Activated CD4-positive, alpha-beta T cell treated with anti-CD3 and anti-CD28 coated beads for 48 hours (primary cell): ENCODE results near the gene GYG2.
"Not testable (repeated sequence)": the region's sequence is repeated elsewhere in the genome, so short reads cannot be mapped to it uniquely, and the experiment has no call there.

ENCODE experiments used
- DNase-seq: peaks from one replicate; pipeline ENCODE4 v3.0.0-alpha.2; 2020

Gene GYG2

DNA sequence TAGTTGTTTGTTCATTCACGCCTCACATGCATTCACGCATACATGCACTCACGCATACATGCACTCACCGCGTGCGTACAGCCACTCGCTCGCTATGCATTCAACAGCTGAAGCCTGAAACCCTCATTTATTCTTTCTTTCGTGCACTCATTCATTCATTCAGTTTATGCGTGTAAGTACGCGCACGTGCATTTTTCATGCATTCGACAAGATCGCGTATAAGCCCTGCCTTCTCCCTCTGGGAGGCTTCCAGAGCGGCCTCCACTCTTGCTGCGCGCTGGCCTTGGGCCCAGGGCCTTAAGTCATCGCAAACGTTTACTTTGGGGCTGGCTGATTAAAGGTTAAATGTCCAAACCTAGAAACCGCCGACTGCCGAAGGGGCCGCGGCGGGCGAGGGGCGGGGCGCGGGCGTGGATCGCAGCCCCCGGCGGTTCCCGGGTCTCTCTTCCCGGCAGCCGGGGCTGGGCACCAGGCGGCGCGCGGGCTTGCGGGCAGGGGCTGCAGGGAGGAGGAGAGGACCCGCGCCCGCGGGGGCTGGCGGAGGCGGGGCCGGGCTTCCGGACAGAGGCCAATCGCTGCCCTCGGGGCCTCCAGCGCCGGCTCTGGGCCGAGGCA, at the start of gene GYG2:
GYG2 (plus strand) TSS at position 587 of the 615 bp plus-strand sequence. CDS start 1,259 bp downstream, outside the sequence.
- DNase-seq = no peak

- not testable (repeated sequence) for DNase-seq
Measured at GRCh38 chrX:2780472-2781225, 48.1 kb upstream of the GYG2 start.

GRCh38 chrX:2781226-2781571, 47.5 kb upstream of the GYG2 start:
- no peak for DNase-seq

- DNase-seq = no peak
Measured at GRCh38 chrX:2781698-2782097, 47.0 kb upstream of the GYG2 start.

DNA sequence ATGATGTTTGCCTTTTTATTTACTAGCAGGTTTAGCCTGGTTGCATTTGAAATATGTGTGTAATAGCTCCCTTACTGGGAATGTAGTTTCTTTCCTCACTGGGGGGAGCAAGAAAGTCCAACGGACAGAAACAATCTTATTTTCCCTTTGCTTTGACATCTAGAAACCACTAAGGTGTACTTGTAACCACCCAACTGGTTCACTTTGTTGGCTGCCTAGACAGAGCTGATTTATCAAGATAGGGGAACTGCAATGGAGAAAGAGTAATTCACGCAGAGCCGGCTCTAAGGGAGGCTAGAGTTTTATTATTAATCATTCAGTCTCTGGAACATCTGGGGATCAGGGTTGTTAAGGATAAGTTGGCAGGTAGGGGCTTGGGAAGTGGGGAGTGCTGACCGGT, 46.6 kb upstream of the GYG2 start:
- DNase-seq = no peak

- DNase-seq = no peak
Measured at GRCh38 chrX:2782778-2783177, 46.0 kb upstream of the GYG2 start.

GRCh38 chrX:2784026-2784425, 44.7 kb upstream of the GYG2 start:
- DNase-seq = no peak

DNA sequence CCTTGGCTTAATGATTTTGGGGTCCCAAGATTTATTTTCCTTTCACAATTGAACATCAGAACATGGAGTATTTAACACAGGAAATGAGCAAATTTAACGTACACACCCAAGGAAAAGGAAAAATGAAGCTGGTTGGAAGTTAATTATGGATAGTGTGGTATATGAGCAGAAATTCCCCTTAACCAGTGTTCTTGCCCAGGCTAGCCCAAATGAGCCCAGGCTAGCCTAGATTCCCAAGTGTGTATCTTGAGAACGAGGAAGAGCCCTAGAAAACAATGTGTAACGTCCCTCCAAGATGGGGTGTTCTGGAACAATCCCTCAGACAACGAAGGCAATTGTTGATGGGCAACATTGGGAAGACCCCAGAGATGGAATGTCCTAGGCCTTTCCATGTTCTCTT, 43.2 kb upstream of the GYG2 start:
- DNase-seq = no peak

- DNase-seq = no peak
Measured at GRCh38 chrX:2788980-2789379, 39.8 kb upstream of the GYG2 start.

DNA sequence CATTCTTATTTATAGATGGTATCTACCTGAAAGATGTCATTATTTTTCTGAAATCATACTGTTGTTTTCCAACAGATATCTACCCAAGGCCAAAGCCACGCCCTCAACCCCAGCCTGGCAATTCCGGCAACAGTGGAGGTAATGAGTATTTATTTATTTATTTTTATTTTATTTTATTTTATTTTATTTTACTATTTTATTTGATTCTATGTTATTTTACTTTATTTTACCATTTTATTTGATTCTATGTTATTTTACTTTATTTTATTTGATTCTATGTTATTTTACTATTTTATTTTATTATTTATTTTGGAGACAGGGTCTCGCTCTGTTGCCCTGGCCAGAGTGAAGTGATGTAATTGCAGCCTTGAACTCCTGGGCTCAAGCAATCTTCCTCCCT, 39.2 kb upstream of the GYG2 start:
- DNase-seq = no peak

- DNase-seq = no peak
Measured at GRCh38 chrX:2793752-2794151, 35.0 kb upstream of the GYG2 start.

DNA sequence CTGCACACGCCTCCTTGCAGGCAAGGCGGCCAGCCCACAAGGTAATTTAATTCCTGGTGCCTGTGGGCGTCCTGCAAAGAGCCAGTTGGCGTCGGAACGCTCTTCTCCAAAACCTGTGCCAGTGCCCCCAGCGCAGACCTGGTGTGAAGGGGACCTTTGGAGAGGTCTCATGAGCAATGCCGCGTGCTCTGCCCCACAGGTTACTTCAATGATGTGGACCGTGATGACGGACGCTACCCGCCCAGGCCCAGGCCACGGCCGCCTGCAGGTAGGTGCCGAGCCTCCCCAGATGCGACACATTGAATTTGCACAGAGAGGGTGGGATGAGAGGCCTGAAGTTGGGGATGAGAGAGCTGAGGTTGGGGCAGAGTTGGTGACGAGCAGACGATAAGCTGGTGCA, 34.4 kb upstream of the GYG2 start:
- no peak for DNase-seq

- DNase-seq = not testable (repeated sequence)
Measured at GRCh38 chrX:2796808-2797207, 31.9 kb upstream of the GYG2 start.

- no peak for DNase-seq
Measured at GRCh38 chrX:2799369-2799768, 29.4 kb upstream of the GYG2 start.

DNA sequence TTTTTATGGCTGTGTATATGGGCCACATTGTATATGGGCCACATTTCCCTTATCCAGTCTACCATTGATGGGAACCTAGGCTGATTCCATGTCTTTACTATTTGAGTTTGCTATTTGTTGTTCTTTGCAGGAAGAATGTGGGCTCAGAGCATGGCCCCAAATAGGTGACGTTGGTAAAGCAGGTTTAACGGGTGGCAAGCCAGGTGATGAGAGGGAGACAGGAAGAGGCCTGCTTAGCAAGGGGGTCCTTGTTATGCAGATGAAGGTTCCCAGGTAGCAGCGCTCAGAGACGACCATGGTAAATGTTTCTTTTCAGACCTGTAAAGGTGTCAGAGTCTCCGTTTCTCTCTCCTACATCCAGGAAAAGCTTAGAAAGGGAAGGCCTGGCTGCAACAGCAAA, 28.8 kb upstream of the GYG2 start:
- not testable (repeated sequence) for DNase-seq

DNA sequence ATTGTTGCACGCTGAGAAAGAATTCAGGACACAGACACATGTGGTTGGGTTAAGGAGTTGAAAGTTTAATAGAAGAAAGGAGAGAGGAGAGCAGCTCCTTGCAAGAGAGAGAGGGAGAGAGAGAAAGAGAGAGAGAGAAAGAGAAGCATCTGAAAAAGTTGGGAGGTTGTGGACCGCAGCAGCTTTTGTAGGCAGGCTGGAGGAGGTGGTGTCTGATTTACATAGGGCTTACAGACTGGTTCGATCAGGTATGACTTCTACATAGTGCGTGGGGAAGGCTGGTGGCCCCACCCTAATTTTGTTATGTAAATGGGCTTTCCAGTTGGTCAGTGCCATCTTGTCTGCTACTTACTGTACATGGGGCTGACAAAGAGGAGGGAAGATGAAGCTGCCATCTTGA, 27.5 kb upstream of the GYG2 start:
- DNase-seq = no peak

GRCh38 chrX:2802376-2803090, 26.2 kb upstream of the GYG2 start:
- DNase-seq = not testable (repeated sequence)

GRCh38 chrX:2803486-2803885, 25.2 kb upstream of the GYG2 start:
- DNase-seq = not testable (repeated sequence)

DNA sequence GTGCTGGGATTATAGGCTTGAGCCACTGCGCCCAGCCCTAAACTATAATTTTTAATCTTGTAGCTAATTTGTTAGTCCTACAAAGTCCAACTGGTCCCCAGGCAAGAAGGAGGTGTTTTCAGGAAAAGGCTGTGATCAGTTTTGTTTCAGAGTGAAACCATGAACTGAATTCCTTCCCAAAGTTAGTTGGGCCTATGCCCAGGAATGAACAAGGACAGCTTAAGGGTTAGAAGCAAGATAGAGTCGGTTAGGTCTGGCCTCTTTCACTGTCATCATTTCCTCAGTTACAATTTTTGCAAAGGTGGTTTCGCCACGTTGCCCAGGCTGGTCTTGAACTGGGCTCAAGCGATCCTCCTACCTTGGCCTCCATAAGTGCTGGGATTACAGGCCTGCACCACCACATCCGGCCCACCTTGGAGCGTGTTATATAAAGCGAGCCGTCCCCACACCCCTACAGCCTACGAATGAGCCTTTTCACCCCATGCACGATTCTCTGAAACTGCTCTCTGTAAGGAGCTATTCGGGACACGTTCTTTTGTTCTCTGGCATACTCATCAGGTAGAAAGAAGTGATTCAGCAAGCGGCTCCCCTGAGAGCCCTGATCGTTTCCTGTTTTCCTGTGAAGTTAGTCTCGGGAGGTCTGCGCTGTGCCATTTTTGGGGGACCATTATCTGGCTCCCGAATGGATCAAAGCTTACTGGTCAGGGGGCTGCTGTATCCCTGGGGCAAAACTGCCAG, 24.5 kb upstream of the GYG2 start:
- DNase-seq = not testable (repeated sequence)

- DNase-seq = not testable (repeated sequence)
Measured at GRCh38 chrX:2804858-2805257, 23.9 kb upstream of the GYG2 start.

GRCh38 chrX:2811271-2811670, 17.5 kb upstream of the GYG2 start:
- no peak for DNase-seq

GRCh38 chrX:2812161-2812907, 16.4 kb upstream of the GYG2 start:
- peak; percentile 37 for DNase-seq

- no peak for DNase-seq
Measured at GRCh38 chrX:2817036-2817435, 11.7 kb upstream of the GYG2 start.
